Vagina (tissue), 2 donors: Measurements from ENCODE around the gene PRAMEF7.
"Not testable (repeated sequence)": the region's sequence is repeated elsewhere in the genome, so short reads cannot be mapped to it uniquely, and the experiment has no call there.

Experiments
- CTCF ChIP-seq, 3 experiments: fragments of 450-650 bp in 2 of 3; fragments of 200-600 bp in 1 of 3; sonication (generic) in 1 of 3; IDR thresholded peaks; one replicate each; pipeline ENCODE4 v1.5.1; 2017 to 2019; ENCODE audit warnings: antibody characterized with exemption in 3 of 3, mild to moderate bottlenecking in 2 of 3, moderate library complexity in 2 of 3
- POLR2A ChIP-seq, 2 donors: fragments of 450-650 bp; IDR thresholded peaks; one replicate each; pipeline ENCODE4 v1.6.1; 2017; ENCODE audit warnings: antibody characterized with exemption in 2 of 2, mild to moderate bottlenecking in 2 of 2, moderate library complexity in 2 of 2

GRCh38 chr1:12921749-12922148 lies 5.3 kb downstream of the PRAMEF7 start:
- TF ChIP-seq CTCF, POLR2A (IDR thresholded peaks at IDR 0.05): not testable (repeated sequence)
